ENCODE data around the gene ZKSCAN1.
A peak's percentile ranks its signal among the peaks of the same experiment; 100 is the strongest.

Gene ZKSCAN1

DNA sequence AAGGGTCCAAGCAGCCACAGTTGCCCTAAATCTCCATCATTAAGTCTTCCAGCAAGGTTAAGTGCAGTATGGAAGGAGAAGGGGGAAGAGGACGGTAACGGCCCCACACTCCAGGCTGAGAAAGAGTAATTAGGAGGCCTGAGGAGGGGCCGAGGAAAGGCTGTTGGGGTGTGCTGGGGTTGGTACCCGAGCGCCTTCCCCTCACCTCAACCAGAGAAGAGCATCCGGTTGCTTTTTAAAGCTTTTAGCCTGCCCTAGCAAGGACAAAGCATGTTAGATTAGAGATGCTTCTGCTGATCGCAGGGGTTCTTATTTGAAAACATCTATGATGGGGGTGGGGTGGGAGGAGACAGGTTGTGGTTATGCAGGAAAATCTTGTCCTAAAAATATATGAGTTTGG lies 25.2 kb downstream of the ZKSCAN1 start:
- DNase-seq = no peak

DNA sequence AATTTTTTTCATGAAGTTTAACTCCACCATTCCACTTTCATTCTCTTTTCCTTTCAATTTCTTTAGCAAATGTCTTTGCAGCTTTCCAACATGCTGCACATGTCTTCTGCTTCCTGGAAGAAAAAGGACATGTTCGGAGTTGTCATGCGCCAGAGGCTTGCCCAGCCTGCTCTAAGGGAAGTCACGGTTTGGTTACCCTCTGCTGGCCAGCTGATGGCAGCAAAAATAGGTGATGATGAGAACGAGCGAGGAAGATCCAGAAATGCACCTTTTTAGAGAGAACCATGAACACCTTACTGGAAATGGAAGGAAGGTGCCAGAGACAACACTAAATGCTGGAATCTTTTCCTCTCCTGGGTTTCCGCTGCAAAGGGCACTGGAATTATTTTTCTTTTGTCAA lies 29.3 kb downstream of the ZKSCAN1 start:
- DNase-seq = no peak

DNA sequence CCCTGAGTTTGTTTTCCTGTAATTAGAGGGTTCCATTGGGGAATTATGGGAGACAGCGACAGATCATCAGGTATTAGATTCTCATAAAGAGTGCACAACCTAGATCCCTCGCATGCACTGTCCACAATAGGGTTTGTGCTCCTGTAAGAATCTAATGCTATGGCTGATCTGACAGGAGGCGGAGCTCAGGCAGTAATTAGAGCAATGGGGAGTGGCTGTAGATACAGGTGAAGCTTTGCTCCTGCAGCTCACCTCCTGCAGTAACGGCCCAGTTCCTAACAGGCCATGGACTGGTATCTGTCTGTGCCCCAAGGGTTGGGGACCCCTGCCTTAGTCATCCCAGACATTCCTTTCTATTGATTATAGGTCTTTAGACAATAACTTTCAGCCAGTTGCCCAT lies 33.3 kb downstream of the ZKSCAN1 start:
- no peak for DNase-seq

DNA sequence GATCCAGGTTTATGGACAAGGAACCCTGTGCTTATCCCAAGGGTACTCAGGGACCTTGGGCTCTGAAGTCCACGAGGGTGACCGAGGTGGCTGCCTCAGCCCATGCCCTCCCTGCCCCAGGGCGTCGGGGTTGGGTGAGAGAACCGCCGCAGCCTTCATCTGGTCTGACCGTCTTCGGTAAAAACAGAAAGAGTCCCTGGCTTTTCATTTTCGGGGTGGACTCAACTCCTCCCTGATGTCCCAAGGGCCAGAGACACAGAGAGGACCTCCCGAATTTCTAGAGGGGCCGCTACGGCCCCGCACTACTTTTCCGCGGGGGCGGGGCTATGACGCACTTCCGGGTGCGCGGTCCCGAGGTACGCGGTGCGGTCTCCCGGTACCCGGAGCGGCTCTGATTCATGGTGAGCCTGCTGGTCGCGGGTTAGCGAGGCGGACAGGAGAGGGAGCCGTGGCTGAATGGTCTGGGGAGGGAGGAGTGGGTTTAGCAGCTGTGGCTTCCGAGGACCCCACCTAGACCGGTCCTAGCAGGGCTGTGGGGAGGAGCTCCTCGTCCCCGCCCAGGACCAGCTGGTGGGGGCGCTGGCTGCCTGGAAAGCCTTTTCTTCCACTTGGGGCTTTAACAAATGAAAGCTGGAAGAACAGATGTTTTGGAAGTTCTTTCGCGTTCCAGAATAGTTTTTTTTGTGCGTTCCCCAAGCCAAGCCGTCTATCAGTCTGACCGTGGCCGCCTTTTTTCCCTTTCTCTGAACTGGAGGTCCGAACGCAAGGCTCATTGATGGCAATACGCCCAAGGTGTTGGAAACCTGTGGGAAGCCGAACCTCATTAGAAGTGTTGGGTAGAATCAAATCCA lies 34.3 kb downstream of the ZKSCAN1 start, which contains the start of gene ZSCAN21:
Gene ZSCAN21, plus strand, starts transcription at position 334 of the 851 bp plus-strand sequence. CDS start 7,233 bp downstream, outside the sequence.
- peak; percentile 84 to 85 for DNase-seq

DNA sequence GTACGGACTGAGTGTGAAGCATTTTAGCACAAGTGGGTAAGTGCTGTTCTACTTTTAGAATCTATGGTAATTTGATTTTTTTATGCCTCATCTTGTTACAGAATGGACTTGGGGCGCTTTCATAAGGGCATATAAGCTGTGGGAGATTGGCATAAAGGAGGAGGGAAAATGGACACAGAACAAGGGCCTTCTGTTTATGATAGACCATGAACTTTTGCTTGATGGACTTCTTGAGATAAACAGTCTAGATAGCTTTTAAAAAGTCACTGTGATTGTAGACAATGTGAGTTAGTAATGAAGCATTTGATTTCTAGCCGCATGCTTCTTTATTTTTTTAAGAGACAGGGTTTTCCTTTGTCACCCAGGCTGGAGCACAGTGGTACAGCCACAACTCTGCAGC lies 36.2 kb downstream of the ZKSCAN1 start:
- DNase-seq = no peak

DNA sequence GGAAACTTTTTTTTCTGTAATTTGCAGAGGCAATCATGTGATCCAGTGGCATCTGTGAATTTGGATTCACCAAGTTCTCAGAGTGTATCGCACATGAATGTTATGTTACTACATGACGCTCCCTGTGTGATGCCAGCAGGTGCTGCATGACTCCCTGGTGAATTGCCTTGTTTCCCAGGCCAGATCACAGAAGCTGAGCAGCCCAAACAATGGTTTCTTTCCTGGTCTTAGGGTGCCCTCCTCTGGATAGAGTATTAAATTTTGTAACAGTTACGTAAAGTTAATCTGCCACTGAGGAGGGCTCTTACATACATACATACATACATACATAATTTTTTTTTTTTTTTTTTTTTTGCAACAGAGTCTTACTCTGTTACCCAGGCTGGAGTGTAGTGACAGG lies 37.8 kb downstream of the ZKSCAN1 start:
- peak; percentile 16 to 57 for DNase-seq

DNA sequence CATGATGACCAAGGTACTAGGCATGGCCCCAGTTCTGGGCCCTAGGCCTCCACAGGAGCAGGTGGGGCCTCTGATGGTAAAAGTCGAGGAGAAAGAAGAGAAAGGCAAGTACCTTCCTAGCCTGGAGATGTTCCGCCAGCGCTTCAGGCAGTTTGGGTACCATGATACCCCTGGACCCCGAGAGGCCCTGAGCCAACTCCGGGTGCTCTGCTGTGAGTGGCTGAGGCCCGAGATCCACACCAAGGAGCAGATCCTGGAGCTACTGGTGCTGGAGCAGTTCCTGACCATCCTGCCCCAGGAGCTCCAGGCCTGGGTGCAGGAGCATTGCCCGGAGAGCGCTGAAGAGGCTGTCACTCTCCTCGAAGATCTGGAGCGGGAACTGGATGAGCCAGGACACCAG lies 41.6 kb downstream of the ZKSCAN1 start:
- DNase-seq = no peak

DNA sequence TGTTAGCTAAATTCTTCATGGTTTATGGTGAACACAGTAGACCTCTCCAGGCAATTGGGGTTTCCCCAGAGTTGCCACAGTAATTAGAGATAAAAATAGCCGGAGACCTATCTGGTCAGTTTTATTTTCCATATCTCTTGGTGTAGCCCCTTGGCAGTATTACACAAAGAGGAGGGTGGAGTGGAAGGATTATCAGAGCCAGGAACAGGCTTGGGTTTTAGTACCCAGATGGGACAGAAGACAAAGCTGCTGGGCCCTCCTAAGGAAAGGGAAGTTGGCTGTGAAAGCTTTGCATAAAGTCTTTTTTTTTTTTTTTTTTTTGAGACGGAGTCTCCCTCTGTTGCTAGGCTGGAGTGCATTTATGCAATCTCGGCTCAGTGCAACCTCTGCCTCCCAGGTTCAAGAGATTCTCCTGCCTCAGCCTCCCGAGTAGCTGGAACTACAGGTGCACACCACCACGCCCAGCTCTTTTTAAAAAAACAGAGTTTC lies 43.9 kb downstream of the ZKSCAN1 start:
- DNase-seq = no peak

DNA sequence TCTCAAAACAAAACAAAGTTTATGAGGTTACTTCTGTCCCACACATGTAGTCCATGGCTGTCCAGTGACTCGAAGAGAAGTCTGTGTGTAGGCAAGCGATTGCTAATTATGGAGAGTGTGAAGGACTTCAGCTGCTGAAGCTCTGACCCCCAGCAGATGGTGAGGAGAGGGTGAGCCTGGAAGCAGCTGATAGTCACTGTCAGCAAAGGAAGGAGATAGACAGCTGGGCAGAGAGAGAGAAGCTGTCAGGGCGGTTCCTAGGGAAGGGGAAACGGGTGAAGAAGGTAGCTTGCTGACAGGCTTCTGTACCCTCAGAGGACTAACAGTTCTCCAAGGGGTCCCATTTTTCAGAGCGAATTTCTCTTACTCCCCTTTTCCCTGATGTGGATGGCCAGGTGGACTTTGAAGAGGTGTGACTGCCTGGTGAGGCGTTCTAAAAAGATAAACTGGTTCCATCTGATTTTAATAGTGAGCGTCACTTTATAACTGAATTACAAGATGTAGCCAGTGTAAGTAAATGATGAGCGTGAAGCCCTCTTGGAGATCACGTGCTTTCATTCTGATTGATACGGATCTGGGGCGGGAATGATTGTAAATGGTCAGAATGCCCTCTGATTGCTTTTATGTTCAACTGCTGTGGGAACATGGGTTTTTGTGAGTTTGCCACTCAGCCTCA lies 46.3 kb downstream of the ZKSCAN1 start:
- DNase-seq = no peak

DNA sequence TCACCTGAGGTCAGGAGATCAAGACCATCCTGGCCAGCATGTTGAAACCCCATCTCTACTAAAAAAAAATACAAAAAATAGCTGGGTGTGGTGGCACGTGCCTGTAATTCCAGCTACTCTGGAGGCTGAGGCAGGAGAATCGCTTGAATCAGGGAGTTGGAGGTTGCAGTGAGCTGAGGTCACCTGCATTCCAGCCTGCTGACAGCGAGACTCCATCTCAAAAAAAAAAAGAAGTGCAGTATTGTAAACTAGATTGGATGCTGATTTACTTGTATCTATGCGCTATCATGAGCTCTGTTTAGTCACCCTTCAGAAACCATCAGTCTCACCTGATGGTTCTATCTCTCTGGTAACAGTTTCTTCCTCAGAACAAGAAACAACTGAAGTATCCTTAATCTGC lies 48.0 kb downstream of the ZKSCAN1 start:
- no peak for DNase-seq

DNA sequence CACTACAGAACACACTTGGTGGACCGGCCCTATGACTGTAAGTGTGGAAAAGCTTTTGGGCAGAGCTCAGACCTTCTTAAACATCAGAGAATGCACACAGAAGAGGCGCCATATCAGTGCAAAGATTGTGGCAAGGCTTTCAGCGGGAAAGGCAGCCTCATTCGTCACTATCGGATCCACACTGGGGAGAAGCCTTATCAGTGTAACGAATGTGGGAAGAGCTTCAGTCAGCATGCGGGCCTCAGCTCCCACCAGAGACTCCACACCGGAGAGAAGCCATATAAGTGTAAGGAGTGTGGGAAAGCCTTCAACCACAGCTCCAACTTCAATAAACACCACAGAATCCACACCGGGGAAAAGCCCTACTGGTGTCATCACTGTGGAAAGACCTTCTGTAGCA lies 48.8 kb downstream of the ZKSCAN1 start:
- DNase-seq = no peak

DNA sequence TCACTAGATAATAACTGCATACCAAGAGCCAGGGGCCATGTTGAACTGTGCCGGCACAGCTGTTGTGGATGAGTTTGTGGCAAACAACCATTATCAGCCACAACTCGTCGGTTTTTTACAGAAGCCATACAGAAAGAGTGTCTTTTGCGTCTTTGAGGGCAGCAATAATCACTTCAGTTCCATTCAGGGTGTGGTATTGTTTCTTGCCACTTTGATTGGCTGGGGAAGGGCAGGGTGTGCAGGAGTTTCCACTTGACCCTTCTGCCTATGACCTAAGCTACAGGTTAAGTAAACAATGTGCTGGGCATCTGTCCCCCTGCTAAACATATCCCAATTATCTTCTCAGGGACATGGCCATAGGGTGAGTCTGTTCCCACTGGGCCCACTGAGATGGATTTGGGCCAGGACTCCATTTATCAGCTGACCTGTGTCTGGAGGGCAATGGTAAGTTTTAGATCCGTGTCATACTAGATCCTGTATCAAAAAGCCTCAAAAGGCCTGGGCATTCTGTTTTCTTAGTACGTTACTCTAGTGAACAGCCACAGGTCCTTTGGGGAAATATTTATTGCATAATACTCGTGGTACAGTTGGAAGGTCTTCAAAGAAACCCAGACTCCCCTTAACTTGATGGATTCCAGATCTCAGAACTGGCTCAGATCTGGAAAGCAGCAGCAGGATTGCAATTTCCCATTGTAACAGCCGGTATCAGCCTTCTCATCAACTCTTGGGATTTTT lies 50.2 kb downstream of the ZKSCAN1 start:
- DNase-seq = no peak

DNA sequence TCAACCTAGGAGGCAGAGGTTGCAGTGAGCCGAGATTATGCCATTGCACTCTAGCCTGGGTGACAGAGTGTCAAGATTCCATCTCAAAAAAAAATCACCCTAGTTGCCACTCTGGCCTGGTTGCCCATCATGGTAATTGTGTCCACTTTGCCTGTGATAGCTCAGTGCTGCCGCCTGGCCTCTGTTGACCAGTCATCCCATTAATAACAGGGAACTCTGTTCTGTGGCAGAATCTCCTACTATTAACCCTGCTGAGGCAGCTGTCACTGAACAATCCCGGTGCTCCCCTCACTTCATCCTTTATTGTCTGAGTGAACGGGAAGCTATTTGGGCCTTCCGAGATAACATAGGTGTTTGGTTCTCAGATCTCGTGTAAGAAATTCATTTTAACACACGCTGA lies 51.6 kb downstream of the ZKSCAN1 start:
- no peak for DNase-seq

DNA sequence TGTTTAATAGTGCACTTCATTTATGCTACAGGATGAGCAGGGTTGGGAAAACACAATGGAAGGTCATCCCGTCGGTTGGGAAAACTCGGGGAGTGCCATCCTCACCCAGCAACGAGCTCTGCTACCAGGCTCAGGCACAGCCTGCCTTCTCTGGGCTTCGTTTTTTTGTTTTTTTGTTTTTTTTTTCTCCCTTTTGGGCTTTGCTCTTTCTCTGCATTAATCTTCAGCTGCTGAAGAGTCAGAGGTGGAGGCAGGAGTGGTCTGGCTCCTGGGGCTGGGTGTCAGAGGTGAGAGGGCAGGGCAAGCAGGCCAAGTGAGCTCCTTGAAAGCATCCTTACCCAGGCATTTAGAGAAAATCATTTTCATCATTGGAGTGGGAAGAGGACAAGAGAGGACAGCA lies 54.6 kb downstream of the ZKSCAN1 start:
- no peak for DNase-seq

DNA sequence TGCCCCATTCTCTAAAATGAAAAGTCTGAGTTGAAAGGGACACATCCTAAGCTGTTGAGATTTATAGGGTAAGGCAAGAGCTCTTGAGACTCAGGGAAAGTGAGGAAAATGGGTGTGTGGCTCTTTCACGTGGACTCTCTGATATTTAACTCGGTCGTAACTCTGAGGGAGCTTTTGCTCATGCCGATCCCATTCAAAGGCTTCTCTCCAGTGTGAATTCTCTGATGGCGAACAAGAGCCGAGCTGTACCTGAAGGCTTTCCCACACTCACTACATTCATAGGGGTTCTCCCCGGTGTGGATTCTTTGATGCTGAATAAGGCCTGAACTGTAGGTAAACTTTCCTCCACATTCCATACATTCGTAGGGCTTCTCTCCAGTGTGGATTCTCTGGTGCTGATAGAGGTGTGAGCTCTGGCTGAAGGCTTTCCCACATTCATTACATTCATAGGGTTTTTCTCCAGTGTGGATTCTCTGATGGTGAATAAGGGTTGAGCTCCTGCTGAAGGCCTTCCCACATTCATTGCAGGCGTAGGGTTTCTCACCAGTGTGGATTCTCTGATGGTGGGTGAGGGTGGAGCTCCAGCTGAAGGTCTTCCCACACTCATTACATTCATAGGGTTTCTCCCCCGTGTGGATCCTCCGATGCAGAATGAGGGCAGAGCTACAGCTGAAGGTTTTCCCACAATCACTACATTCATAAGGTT lies 55.8 kb downstream of the ZKSCAN1 start:
- DNase-seq = no peak

DNA sequence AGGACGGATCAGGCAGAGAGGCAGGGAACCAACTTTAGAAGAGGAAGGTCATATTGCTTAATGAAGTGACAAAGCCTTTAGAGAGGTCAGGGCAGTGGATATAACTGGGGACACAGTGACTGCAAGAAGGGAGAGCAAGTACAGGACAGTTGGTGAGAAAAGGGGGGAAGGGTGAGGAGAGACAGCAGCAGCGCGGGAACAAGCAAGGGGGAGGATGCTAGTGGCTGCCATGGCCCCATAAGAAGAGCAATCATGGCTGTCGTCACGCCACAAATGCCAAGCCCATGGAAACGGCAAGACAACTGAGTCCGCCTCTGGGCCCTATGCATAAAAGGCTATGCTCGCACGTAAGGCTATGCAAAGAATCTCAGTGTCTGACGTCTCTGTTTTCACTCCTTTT lies 57.1 kb downstream of the ZKSCAN1 start:
- DNase-seq = no peak

DNA sequence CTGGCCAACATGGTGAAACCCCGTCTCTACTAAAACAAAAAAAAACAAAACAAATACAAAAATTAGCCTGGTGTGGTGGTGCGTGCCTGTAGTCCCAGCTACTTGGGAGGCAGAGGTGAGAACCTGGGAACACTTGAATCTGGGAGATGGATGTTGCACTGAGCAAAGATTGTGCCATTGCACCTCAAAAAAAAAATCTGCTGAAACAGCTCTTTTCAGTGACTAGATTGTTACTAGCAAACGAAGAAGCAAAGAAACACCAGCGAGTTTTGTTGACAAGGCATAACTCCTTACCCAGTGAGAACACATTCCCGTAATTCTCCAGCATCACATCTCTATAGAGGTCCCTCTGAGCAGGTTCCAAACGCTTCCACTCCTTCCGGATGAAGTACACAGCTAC lies 59.4 kb downstream of the ZKSCAN1 start:
- no peak for DNase-seq

DNA sequence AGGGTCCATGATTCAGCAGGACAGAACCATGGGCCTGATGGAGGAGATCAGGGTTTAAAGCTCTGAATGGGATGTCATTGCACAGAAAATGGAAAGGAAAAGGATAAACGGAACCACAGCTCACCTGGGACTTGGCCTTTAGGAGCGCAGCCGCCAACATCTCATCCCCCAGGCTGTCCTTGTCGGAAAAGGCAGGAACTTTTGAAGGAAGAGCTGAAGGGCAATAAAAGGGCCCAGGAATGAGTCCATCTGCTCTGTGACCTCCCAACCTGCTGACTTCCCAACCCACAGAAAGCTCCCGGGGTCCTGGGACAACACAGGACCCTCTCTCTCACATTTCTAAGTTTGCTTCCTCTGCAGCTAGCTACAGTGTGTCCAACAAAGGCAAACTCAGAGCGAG lies 60.0 kb downstream of the ZKSCAN1 start:
- DNase-seq = no peak

DNA sequence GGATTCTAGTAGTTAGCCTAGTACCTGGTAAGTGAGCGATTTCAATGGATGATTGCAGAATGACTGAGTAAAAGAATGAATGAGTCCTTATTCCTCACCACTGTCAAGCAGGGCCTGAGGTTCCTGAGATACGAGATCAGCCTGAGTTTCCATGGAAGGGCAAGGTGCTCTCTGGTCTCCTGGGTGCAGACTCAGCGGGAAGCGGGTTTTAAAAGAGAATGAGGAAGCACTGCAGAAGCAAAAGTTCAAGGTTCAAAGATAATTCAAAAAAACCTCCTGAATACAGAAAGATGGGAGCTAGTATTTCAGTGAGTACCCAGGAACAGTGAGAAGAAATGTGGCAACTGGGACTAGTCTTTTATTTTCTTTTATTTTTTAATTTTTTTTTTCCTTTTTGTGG lies 61.8 kb downstream of the ZKSCAN1 start:
- no peak for DNase-seq

DNA sequence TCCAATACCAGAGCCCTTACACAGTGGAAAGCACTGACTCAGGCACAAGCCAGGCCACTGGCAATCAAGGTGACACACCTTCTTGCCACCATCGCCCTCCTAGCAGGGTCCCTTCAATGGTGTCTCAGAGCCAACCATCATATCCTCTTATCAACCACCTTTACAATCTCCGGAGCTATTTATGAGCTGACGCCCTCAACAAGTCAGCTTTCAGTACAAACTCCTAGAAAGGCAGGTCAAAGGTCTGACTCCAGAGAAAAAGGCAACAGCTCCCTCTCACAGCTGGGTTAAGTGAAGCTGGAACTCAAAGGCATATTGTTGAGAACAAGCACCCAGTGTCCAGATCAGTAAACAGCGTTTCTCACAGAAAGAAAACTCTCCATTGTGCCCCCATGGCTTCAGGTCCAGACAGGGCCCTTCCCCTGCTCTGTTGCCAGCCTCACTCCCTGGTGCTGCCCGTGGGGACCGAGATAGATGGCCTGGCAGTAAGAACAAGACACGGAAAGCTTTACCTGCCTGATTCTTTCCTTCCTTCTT lies 63.7 kb downstream of the ZKSCAN1 start:
- no peak for DNase-seq

DNA sequence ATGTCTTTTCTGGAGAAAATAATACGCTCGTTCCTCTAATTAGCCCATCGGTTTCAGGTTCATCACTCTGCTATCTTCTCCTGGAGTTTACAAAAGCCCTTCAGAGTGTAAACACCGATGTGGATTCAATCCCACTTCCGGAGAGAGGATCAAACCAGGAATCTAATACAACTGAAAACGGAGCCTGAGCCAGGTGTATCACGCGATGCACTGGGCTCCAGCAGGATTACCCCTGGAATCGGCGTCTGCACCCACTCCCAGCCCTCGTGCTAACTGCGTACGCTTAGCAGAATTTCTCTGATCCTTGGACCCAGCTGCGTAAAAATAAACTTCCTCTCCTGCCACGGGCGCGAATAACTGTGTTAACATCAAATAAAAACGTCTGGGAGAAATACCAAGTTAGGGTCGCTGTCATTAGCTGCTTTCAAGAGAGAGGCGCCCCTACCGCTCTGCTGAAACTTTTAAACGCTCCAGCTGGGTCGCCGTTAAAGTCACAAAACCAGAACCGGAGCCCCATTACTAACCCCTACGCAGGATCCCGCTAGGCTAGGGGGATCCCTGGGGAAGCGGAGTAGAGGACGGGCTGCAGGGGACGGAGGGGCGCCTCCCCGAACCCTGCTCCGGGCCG lies 65.6 kb downstream of the ZKSCAN1 start:
- DNase-seq = peak in 1 of 2 donors; percentile 12

DNA sequence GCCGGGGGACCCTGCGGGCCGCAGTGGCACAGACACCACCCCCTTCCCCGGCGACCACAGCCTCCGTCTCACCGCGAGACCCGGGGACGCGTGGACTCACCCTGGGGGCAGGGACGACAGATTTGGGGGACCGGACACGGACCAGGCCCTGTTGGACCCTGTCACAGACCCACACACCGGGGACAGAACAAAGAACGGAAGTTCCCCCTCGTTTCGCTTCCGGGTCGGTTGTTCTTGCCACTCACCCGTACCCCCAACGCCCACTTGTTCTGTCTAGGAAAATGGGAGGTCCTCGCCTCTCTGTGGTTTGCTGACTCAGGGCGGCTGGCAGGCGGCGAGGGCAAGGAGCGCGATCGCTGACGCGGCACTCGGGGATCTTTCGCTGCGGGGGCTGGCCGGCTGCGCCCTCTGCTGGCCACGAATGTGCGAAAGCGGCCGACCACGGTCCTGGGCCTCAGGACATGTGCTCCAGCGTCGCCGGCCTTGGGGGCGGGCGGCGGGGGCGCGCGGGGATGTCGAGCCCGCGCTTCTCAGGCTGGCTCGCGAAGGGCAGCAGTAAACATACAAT lies 66.2 kb downstream of the ZKSCAN1 start, which contains the start of gene ZNF3:
Gene ZNF3, minus strand, starts transcription at position 189 of the 568 bp plus-strand sequence. CDS start 4,366 bp downstream, outside the sequence.
- DNase-seq = peak; percentile 99

All from CD4-positive, alpha-beta T cell treated with Interleukin-4 for 1 hour (primary cell).